GM23338 (cell line): Measurements from ENCODE around the gene DDX24. TPM values are rescaled to one million over a fixed set of nuclear protein-coding genes. Genes with fewer than 3 reads are reported as not detected.

Experiments used
- ATAC-seq: fragments of 200-7000 bp; cut with Tn5 transposase; 3 replicates; pipeline ENCODE4 v1.9.1; 2020
- DNase-seq: peaks from one replicate; pipeline ENCODE4 v3.0.0-alpha.2; 2015; ENCODE audit warnings: low spot score
- H2AFZ ChIP-seq: fragments of 200-600 bp; sonication (generic); 2 replicates; pipeline ENCODE4 v1.8.0; 2016; ENCODE audit warnings: antibody characterized with exemption, mild to moderate bottlenecking, moderate library complexity
- H3F3A ChIP-seq: fragments of 200-600 bp; sonication (generic); replicated peaks from 2 replicates; pipeline ENCODE4 v1.8.0; 2017; ENCODE audit warnings: antibody characterized with exemption, mixed run types, low read depth
- H3K27ac ChIP-seq: fragments of 200-600 bp; sonication (generic); 2 replicates; pipeline ENCODE4 v1.6.1; 2016; ENCODE audit warnings: low read depth
- H3K27me3 ChIP-seq: fragments of 200-600 bp; sonication (generic); 2 replicates; pipeline ENCODE4 v1.8.0; 2016; ENCODE audit warnings: mild to moderate bottlenecking, mixed run types, moderate library complexity; ENCODE audit not compliant: insufficient read depth
- H3K36me3 ChIP-seq: fragments of 200-600 bp; sonication (generic); 2 replicates; pipeline ENCODE4 v1.8.0; 2016; ENCODE audit warnings: mild to moderate bottlenecking; ENCODE audit not compliant: insufficient read depth
- H3K4me1 ChIP-seq: fragments of 200-600 bp; sonication (generic); 2 replicates; pipeline ENCODE4 v1.8.0; 2016; ENCODE audit warnings: mild to moderate bottlenecking, moderate library complexity; ENCODE audit not compliant: insufficient read depth
- H3K4me2 ChIP-seq: fragments of 200-600 bp; sonication (generic); 2 replicates; pipeline ENCODE4 v1.7.1; 2017; ENCODE audit warnings: mixed run types
- H3K4me3 ChIP-seq: fragments of 200-600 bp; sonication (generic); 2 replicates; pipeline ENCODE4 v1.6.1; 2016; ENCODE audit warnings: mixed run types
- H3K79me2 ChIP-seq: fragments of 200-600 bp; sonication (generic); replicated peaks from 2 replicates; pipeline ENCODE4 v1.8.0; 2017; ENCODE audit warnings: mild to moderate bottlenecking; ENCODE audit not compliant: insufficient read depth
- H3K9me2 ChIP-seq: fragments of 200-600 bp; sonication (generic); 2 replicates; pipeline ENCODE4 v1.8.0; 2017; ENCODE audit not compliant: insufficient read depth
- H4K20me1 ChIP-seq: fragments of 200-600 bp; sonication (generic); replicated peaks from 2 replicates; pipeline ENCODE4 v1.8.0; 2017; ENCODE audit warnings: mild to moderate bottlenecking; ENCODE audit not compliant: insufficient read depth
- H3K27ac Mint-ChIP-seq: 2 replicates; pipeline ENCODE4 v1.8.0; 2020; ENCODE audit warnings: inconsistent platforms, mild to moderate bottlenecking, moderate library complexity, mixed read lengths
- H3K27me3 Mint-ChIP-seq: 3 replicates; pipeline ENCODE4 v1.8.0; 2022; ENCODE audit warnings: low read depth, mild to moderate bottlenecking, moderate library complexity, mixed read lengths, inconsistent platforms; ENCODE audit not compliant: insufficient read depth, poor library complexity
- H3K36me3 Mint-ChIP-seq: 3 replicates; pipeline ENCODE4 v1.8.0; 2021; ENCODE audit warnings: low read depth, mild to moderate bottlenecking, inconsistent platforms, moderate library complexity, mixed read lengths
- H3K4me1 Mint-ChIP-seq: 3 replicates; pipeline ENCODE4 v1.8.0; 2020; ENCODE audit warnings: mild to moderate bottlenecking, inconsistent platforms, mixed read lengths
- H3K4me3 Mint-ChIP-seq: 3 replicates; pipeline ENCODE4 v1.8.0; 2021; ENCODE audit warnings: moderate library complexity, mild to moderate bottlenecking, inconsistent platforms, mixed read lengths
- H3K9me3 Mint-ChIP-seq: 3 replicates; pipeline ENCODE4 v1.8.0; 2020; ENCODE audit warnings: moderate library complexity, mild to moderate bottlenecking, inconsistent platforms, mixed read lengths
- CREB1 ChIP-seq: fragments of 250-450 bp; sonication (Bioruptor Pico); IDR thresholded peaks from 2 replicates; pipeline ENCODE4 v1.5.0; 2020; ENCODE audit warnings: low read depth, mild to moderate bottlenecking, moderate library complexity
- ETS1 ChIP-seq: IDR thresholded peaks from 2 replicates; pipeline ENCODE4 v1.6.1; 2016; ENCODE audit warnings: antibody characterized with exemption
- EZH2 ChIP-seq: fragments of 200-600 bp; sonication (generic); IDR thresholded peaks from one replicate; pipeline ENCODE4 v1.8.0; 2017; ENCODE audit warnings: antibody characterized with exemption, mild to moderate bottlenecking, low read depth; ENCODE audit not compliant: unreplicated experiment
- EZH2phosphoT487 ChIP-seq: fragments of 200-600 bp; sonication (generic); IDR thresholded peaks from one replicate; pipeline ENCODE4 v1.8.1; 2018; ENCODE audit warnings: antibody characterized with exemption; ENCODE audit not compliant: unreplicated experiment
- POLR2AphosphoS5 ChIP-seq: IDR thresholded peaks from 2 replicates; pipeline ENCODE4 v1.6.1; 2016; ENCODE audit warnings: antibody characterized with exemption, low read depth
- ZNF114 ChIP-seq: fragments of 250-450 bp; sonication (Bioruptor Pico); IDR thresholded peaks from 2 replicates; pipeline ENCODE4 v1.5.0; 2020; ENCODE audit warnings: mild to moderate bottlenecking, moderate library complexity
- ZNF462 ChIP-seq: fragments of 250-450 bp; sonication (Bioruptor Pico); IDR thresholded peaks from 2 replicates; pipeline ENCODE4 v1.5.0; 2020; ENCODE audit warnings: mild to moderate bottlenecking, moderate library complexity
- polyA plus RNA-seq: library from polyadenylated mRNA; unstranded; fragments of >200 nt; fragmentation: Nextera tagmentation; extraction: Ambion mirVana; gene quantifications from 2 replicates; pipeline ENCODE4 v1.2.1, GENCODE V29; 2016
- total RNA-seq: library from RNA; depleted of rRNA; stranded (reverse); fragments of >200 nt; shearing (Covaris generic); gene quantifications from 2 replicates; pipeline ENCODE4 v1.2.3, GENCODE V29; 2014
- TF ChIP-seq, protein P1 (sequence below): IDR thresholded peaks from one replicate; pipeline ENCODE4 v1.6.1; 2018; ENCODE audit warnings: antibody characterized with exemption; ENCODE audit not compliant: unreplicated experiment

Gene DDX24
- total and polyA plus RNA-seq, 2 experiments from 2014 or later, result 150 to 265 TPM

DNA sequence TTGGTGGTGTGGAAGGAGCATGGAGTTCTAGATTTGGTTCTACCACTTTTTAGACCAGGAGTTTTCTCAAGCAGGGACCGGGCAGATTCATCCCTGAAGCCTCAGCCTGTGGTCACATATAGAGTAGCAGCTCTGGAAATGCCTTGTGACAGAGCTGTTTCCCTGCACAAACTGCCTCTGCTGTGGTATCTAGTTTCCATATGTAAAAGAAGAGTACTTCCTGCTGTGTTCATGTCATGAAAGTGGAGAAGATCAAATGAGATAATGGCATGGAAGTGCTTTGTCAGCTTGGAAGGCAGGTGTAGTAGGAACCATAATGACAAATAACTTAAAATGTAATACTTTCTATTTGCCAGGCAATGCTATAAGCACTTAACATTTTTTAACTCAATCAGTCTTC is 28.8 kb downstream of the DDX24 start (continued):
- TF ChIP-seq ZNF462 (CRISPR knock-in tag) (no peak), EZH2 (no peak), CREB1 (CRISPR knock-in tag) (no peak)

DNA sequence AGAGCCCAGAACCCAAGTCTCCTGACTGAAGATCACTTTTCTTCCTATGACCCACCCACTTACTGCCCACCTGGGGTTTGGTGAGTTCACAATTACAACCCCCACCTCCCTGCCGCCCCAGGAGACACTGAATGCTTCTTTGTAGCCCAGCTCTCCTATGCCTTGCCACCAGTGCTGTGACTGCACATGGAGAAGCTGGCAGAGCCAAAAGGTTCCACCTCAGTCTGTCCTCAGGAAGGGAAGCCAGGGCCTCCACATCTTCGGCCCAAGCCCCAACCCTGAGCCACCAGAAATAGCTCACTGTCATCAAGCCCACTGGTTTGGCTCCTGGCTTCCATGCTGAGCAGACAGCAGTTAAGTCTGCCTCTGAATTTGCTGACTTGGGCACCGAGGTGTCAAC is 29.2 kb downstream of the DDX24 start:
- Mint-ChIP-seq H3K27me3 (peaks cover 4% of the 10 kb centered on the region), H3K4me1 (peaks cover 10% of the 10 kb centered on the region; the same call in 2 of the 3 replicates), H3K4me3 (no peak overlapping the region), H3K27ac (peak overlapping the region; percentile 42; the same call in 1 of the 2 replicates), H3K9me3 (no peaks in the 10 kb centered on the region), H3K36me3 (peaks cover 84% of the 10 kb centered on the region)
- H4K20me1 ChIP-seq, result peaks cover 7% of the 10 kb centered on the region
- H3K4me3 ChIP-seq, result no peak overlapping the region
- no peak overlapping the region for H2AFZ ChIP-seq
- H3K9me2 ChIP-seq, result no peaks in the 10 kb centered on the region
- H3K27ac ChIP-seq, result no peak overlapping the region
- no peak for ATAC-seq
- H3F3A ChIP-seq, result no peaks in the 10 kb centered on the region
- H3K27me3 ChIP-seq, result no peaks in the 10 kb centered on the region
- H3K4me2 ChIP-seq, result no peak overlapping the region
- H3K36me3 ChIP-seq, result peaks cover 20% of the 10 kb centered on the region
- H3K4me1 ChIP-seq, result no peaks in the 10 kb centered on the region
- DNase-seq, result no peak
- H3K79me2 ChIP-seq, result no peaks in the 10 kb centered on the region
- TF ChIP-seq ETS1 (no peak), EZH2phosphoT487 (no peak), POLR2AphosphoS5 (no peak), ZNF114 (CRISPR knock-in tag) (no peak)
- TF ChIP-seq, protein P1, sequence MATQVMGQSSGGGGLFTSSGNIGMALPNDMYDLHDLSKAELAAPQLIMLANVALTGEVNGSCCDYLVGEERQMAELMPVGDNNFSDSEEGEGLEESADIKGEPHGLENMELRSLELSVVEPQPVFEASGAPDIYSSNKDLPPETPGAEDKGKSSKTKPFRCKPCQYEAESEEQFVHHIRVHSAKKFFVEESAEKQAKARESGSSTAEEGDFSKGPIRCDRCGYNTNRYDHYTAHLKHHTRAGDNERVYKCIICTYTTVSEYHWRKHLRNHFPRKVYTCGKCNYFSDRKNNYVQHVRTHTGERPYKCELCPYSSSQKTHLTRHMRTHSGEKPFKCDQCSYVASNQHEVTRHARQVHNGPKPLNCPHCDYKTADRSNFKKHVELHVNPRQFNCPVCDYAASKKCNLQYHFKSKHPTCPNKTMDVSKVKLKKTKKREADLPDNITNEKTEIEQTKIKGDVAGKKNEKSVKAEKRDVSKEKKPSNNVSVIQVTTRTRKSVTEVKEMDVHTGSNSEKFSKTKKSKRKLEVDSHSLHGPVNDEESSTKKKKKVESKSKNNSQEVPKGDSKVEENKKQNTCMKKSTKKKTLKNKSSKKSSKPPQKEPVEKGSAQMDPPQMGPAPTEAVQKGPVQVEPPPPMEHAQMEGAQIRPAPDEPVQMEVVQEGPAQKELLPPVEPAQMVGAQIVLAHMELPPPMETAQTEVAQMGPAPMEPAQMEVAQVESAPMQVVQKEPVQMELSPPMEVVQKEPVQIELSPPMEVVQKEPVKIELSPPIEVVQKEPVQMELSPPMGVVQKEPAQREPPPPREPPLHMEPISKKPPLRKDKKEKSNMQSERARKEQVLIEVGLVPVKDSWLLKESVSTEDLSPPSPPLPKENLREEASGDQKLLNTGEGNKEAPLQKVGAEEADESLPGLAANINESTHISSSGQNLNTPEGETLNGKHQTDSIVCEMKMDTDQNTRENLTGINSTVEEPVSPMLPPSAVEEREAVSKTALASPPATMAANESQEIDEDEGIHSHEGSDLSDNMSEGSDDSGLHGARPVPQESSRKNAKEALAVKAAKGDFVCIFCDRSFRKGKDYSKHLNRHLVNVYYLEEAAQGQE, result no peak
